Activated CD8-positive, alpha-beta memory T cell treated with anti-CD3 and anti-CD28 coated beads, Interleukin-2, amount 10 ng/mL, durations not matched to agents 7 days and 5 days (primary cell): ENCODE data around the gene KRTAP5-2. TPM values are rescaled to one million over a fixed set of nuclear protein-coding genes. Genes with fewer than 3 reads are reported as not detected.
"Not testable (repeated sequence)": the region's sequence is repeated elsewhere in the genome, so short reads cannot be mapped to it uniquely, and the experiment has no call there.

Source experiments
- ATAC-seq: fragments of 150-1000 bp; cut with Tn5 transposase; one replicate; pipeline ENCODE4 v1.10.0; 2021; ENCODE audit warnings: moderate library complexity
- CTCF ChIA-PET: fragments of 350-600 bp; sonication (Branson Sonifier 250); formaldehyde crosslinking; loops from one replicate; lab custom pipeline; 2021; ENCODE audit warnings: antibody characterized with exemption; lab: Charles Lee
- DNase-seq: peaks from one replicate; pipeline ENCODE4 v3.0.0-alpha.2; 2020
- H3K27ac Mint-ChIP-seq: one replicate; pipeline ENCODE4 v1.8.0; 2021; ENCODE audit warnings: mild to moderate bottlenecking, mixed read lengths
- H3K27me3 Mint-ChIP-seq: one replicate; pipeline ENCODE4 v1.8.0; 2021; ENCODE audit warnings: mixed read lengths
- H3K36me3 Mint-ChIP-seq: one replicate; pipeline ENCODE4 v1.8.0; 2021; ENCODE audit warnings: mild to moderate bottlenecking, mixed read lengths
- H3K4me1 Mint-ChIP-seq: one replicate; pipeline ENCODE4 v1.8.0; 2021; ENCODE audit warnings: mixed read lengths
- H3K4me3 Mint-ChIP-seq: one replicate; pipeline ENCODE4 v1.8.0; 2021; ENCODE audit warnings: mild to moderate bottlenecking, moderate library complexity, mixed read lengths
- H3K9me3 Mint-ChIP-seq: one replicate; pipeline ENCODE4 v1.8.0; 2022; ENCODE audit warnings: low read depth, mixed read lengths
- total RNA-seq, 2 experiments: library from RNA; stranded (reverse); gene quantifications; one replicate each; pipeline ENCODE4 v1.2.3, GENCODE V29; 2021

KRTAP5-2 gene
- total RNA-seq, 2 experiments from 2014 or later, result not detected

GRCh38 chr11:1597331-1597993 lies 632 bp downstream of the KRTAP5-2 start:
- DNase-seq (no peak), ATAC-seq (no peak)
- Mint-ChIP-seq H3K4me1 (peaks cover 2% of the 10 kb centered on the region), H3K27ac (no peak overlapping the region), H3K36me3 (no peaks in the 10 kb centered on the region), H3K27me3 (peaks cover 85% of the 10 kb centered on the region), H3K4me3 (no peak overlapping the region), H3K9me3 (no peaks in the 10 kb centered on the region)
- CTCF ChIA-PET, result interaction anchor here (1.3 to 1.4 kb wide), 2 partner anchors 23 to 34 kb away, joined by 3 to 4 read pairs; no protein-coding TSS in a partner anchor

GRCh38 chr11:1596576-1597121 lies 1.4 kb downstream of the KRTAP5-2 start:
- CTCF ChIA-PET, result interaction anchor here (1.1 to 4.3 kb wide), 3 partner anchors 9 to 35 kb away, joined by 3 to 35 read pairs (median 3); no protein-coding TSS in a partner anchor
- H3K4me3 Mint-ChIP-seq, H3K9me3 Mint-ChIP-seq, H3K27ac Mint-ChIP-seq, H3K4me1 Mint-ChIP-seq, DNase-seq, H3K36me3 Mint-ChIP-seq, ATAC-seq: not testable (repeated sequence)
- peaks cover 80% of the 10 kb centered on the region for H3K27me3 Mint-ChIP-seq

GRCh38 chr11:1595994-1596575 lies 2.0 kb downstream of the KRTAP5-2 start:
- H3K27me3 Mint-ChIP-seq, result peaks cover 76% of the 10 kb centered on the region
- DNase-seq, H3K27ac Mint-ChIP-seq, H3K4me1 Mint-ChIP-seq, H3K36me3 Mint-ChIP-seq, ATAC-seq, H3K4me3 Mint-ChIP-seq, H3K9me3 Mint-ChIP-seq: not testable (repeated sequence)
- CTCF ChIA-PET, result interaction anchor here (1.0 to 4.3 kb wide), 10 partner anchors 9 to 71 kb away, joined by 3 to 35 read pairs (median 4); no protein-coding TSS in a partner anchor

- Mint-ChIP-seq H3K4me1 (peaks cover 13% of the 10 kb centered on the region), H3K27me3 (peaks cover 54% of the 10 kb centered on the region), H3K9me3 (no peaks in the 10 kb centered on the region), H3K4me3 (no peak overlapping the region), H3K36me3 (peaks cover 5% of the 10 kb centered on the region), H3K27ac (no peak overlapping the region)
- ATAC-seq, result no peak
- DNase-seq, result no peak
- CTCF ChIA-PET, result interaction anchor here (4.3 kb wide), 1 partner anchor 17 kb away, joined by 35 read pairs; no protein-coding TSS in a partner anchor
These were observed 5.5 kb downstream of the KRTAP5-2 start for GRCh38 chr11:1592628-1593027.

- no peak for ATAC-seq
- Mint-ChIP-seq H3K36me3 (peaks cover 5% of the 10 kb centered on the region), H3K4me3 (no peak overlapping the region), H3K9me3 (no peaks in the 10 kb centered on the region), H3K27me3 (peaks cover 34% of the 10 kb centered on the region), H3K27ac (no peak overlapping the region), H3K4me1 (peaks cover 11% of the 10 kb centered on the region)
- CTCF ChIA-PET, result interaction anchor here (4.8 kb wide), 1 partner anchor 15 kb away, joined by 47 read pairs; no protein-coding TSS in a partner anchor
- no peak for DNase-seq
These were observed 8.1 kb downstream of the KRTAP5-2 start for GRCh38 chr11:1589996-1590395.

DNA sequence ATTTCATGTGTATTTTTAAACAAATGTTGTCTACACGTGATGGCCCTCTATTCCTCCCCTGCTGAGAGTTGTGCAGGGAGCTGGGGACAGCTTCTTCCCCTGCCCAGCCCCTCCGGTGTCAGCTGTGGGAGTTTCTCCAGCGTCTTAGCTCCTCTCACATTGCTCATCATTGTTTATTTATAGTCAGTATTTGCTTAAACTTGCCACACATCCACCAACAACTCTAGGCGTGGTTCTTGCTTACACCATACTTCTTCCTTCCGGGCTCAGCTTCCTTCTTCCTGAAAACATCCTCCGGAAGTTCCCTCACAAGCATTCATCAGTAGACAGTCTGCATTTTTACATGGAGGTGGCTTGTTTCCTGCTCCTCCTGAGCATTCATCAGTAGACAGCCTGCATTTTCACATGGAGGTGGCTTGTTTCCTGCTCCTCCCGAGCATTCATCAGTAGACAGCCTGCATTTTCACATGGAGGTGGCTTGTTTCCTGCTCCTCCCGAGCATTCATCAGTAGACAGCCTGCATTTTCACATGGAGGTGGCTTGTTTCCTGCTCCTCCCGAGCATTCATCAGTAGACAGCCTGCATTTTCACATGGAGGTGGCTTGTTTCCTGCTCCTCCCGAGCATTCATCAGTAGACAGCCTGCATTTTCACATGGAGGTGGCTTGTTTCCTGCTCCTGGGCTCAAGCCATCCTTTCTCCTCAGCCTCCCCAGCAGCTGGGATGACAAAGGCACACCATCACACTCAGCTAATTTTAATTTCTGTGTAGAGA lies 8.7 kb downstream of the KRTAP5-2 start:
- Mint-ChIP-seq H3K4me1 (peaks cover 11% of the 10 kb centered on the region), H3K4me3 (peak overlapping the region; percentile 37), H3K27me3 (peaks cover 27% of the 10 kb centered on the region), H3K27ac (peak overlapping the region; percentile 88)
- not testable (repeated sequence) for DNase-seq, H3K36me3 Mint-ChIP-seq, H3K9me3 Mint-ChIP-seq
- peak; percentile 57 for ATAC-seq
- CTCF ChIA-PET, result interaction anchor here (1.2 to 4.8 kb wide), 3 partner anchors 14 to 50 kb away, joined by 3 to 47 read pairs (median 3); no protein-coding TSS in a partner anchor

DNA sequence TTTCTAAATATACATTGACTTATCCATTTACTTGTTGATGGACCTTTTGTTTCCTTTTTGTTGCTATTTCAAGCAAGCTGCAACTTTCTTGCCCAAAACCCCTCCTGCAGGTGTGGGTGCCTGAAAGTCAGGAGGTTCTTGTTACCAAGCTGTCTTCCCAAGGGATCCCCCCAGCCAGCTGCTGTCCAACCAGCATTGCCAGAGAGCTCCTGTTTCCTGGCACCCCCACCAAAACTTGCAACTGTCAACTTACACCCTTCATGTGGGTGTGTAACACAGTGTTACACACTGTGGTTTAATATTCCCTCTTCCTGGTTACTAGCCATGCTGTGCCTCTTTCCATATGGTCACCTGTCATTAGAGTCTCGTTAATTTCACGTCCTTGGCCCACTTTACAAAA lies 11.4 kb downstream of the KRTAP5-2 start:
- H3K9me3 Mint-ChIP-seq, result no peaks in the 10 kb centered on the region
- peaks cover 5% of the 10 kb centered on the region for H3K36me3 Mint-ChIP-seq
- ATAC-seq, result no peak
- DNase-seq, result no peak
- H3K27me3 Mint-ChIP-seq, result peaks cover 16% of the 10 kb centered on the region
- H3K4me1 Mint-ChIP-seq, result peaks cover 11% of the 10 kb centered on the region
- no peak overlapping the region for H3K4me3 Mint-ChIP-seq
- CTCF ChIA-PET, result interaction anchor here (4.8 kb wide), 1 partner anchor 11 kb away, joined by 47 read pairs; no protein-coding TSS in a partner anchor
- no peak overlapping the region for H3K27ac Mint-ChIP-seq

- H3K4me3 Mint-ChIP-seq, DNase-seq, H3K36me3 Mint-ChIP-seq, ATAC-seq, CTCF ChIA-PET, H3K9me3 Mint-ChIP-seq: not testable (repeated sequence)
- peak within 1 kb of the TSS; percentile 28 for H3K27ac Mint-ChIP-seq
- H3K27me3 Mint-ChIP-seq, result peaks cover 16% of the 10 kb centered on the region
- H3K4me1 Mint-ChIP-seq, result peaks cover 11% of the 10 kb centered on the region
These were observed 13.3 kb downstream of the KRTAP5-2 start, which contains the start of gene KRTAP5-1 for GRCh38 chr11:1584661-1585370. KRTAP5-1 (minus strand) TSS chr11:1585283; CDS start chr11:1585249, 34 bp downstream.

DNA sequence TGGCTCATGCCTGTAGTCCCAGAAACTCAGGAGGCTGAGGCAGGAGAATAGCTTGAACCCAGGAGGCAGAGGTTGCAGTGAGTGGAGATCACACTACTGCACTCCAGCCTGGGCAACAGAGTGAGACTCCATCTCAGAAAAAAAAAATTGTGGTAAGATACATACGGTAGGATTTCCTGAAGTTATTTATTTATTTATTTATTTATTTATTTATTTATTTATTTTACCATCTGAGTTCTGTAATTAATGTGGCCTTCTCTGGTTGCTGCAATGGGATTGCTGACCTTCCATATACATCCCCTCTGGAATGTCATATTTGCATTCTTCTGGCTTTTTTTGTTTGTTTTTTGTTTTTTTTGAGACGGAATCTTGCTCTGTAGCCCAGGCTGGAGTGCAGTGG lies 15.2 kb downstream of the KRTAP5-2 start:
- DNase-seq, H3K27ac Mint-ChIP-seq, ATAC-seq, H3K36me3 Mint-ChIP-seq, CTCF ChIA-PET, H3K4me1 Mint-ChIP-seq, H3K9me3 Mint-ChIP-seq, H3K4me3 Mint-ChIP-seq: not testable (repeated sequence)
- H3K27me3 Mint-ChIP-seq, result peaks cover 10% of the 10 kb centered on the region

DNA sequence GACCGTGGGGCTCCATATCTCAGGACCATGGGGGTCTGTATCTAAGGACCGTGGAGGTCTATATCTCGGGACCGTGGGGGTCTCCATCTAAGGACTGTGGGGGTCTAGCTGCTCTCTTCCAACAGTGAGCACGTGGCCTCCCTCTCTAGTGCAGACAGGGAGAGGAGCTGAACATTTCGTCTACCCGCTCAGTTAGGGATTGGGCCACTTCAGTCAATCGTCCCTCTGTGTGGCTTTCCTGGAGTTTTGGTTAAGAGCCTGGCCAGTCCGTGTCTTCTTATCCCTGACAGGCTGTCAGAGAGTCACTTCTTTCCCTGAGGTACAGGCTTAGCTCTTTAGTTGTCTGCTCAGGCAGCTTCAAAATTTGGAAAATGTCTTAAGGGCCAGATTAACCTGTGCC lies 16.1 kb downstream of the KRTAP5-2 start:
- ATAC-seq (no peak), DNase-seq (no peak)
- Mint-ChIP-seq H3K4me3 (no peak overlapping the region), H3K4me1 (no peaks in the 10 kb centered on the region), H3K27ac (no peak overlapping the region), H3K27me3 (peaks cover 10% of the 10 kb centered on the region), H3K36me3 (no peaks in the 10 kb centered on the region), H3K9me3 (no peaks in the 10 kb centered on the region)
- CTCF ChIA-PET, result no interaction called here

GRCh38 chr11:1576825-1577224 lies 21.3 kb downstream of the KRTAP5-2 start:
- Mint-ChIP-seq H3K36me3 (no peaks in the 10 kb centered on the region), H3K4me3 (no peak overlapping the region), H3K9me3 (no peaks in the 10 kb centered on the region), H3K27ac (no peak overlapping the region), H3K4me1 (peaks cover 4% of the 10 kb centered on the region), H3K27me3 (peaks cover 19% of the 10 kb centered on the region)
- DNase-seq (no peak), ATAC-seq (no peak)
- CTCF ChIA-PET, result interaction anchor here (1.8 to 4.6 kb wide), 3 partner anchors 12 to 30 kb away, joined by 8 to 47 read pairs (median 35); no protein-coding TSS in a partner anchor

DNA sequence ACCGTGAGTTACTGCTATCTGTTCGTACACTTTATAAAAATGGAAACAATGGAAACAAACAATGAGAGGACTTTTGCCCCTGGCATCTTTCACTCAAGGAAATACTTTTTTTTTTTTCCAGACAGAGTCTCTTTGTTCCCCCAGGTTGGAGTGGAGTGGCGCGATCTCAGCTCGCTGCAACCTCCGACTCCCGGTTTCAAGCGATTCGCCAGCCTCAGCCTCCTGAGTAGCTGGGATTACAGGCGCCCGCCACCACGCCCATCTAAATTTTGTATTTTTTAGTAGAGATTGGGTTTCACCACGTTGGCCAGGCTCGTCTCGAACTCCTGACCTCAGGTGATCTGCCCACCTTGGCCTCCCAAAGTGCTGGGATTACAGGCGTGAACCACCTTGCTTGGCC lies 22.3 kb downstream of the KRTAP5-2 start:
- not testable (repeated sequence) for H3K27ac Mint-ChIP-seq, H3K4me1 Mint-ChIP-seq, ATAC-seq, H3K36me3 Mint-ChIP-seq, H3K9me3 Mint-ChIP-seq, DNase-seq, H3K4me3 Mint-ChIP-seq
- peaks cover 20% of the 10 kb centered on the region for H3K27me3 Mint-ChIP-seq
- CTCF ChIA-PET, result interaction anchor here (1.1 to 4.6 kb wide), 9 partner anchors 13 to 728 kb away, joined by 3 to 64 read pairs (median 13); no protein-coding TSS in a partner anchor
